ENCODE measurements around the gene PPP2R5A. TPM values are rescaled to one million over a fixed set of nuclear protein-coding genes. Genes with fewer than 3 reads are reported as not detected.

PPP2R5A gene
- total RNA-seq, 2 experiments from 2014 or later, result 35.2 to 36.5 TPM

DNA sequence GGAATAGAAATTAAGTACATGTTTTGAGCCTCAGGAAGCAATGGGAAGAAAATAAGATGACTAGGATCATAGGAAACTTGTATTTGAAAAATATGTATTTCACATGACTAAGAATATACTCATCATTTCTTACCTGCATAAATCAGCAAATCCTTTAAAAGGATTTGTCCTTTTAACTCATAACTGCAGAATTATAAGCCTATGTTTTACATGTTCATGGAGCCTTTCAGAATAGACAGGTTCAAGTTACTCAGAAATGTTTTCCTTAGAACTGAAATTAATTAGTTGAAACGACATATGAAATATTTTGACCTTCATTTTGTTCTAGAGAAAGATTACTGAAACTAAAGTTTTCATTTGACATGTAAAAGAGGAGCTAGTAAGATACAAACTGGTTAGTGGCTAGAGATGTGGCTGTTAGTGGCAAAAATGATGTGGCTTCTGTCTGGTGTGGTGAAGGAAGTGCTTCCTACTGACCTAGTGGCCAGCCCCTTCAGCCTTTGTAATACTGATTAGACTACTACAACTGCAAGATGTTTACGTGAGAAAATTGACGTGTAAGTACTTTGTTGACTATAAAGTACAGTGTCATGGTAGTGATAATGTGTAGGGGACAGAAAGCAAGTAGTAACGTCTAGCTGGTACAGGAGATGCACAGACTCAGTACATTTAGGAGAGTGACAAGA lies 74.7 kb downstream of the PPP2R5A start:
- CTCF ChIA-PET, result interaction anchor here (0.8 to 10.8 kb wide), 3 partner anchors 69 to 679 kb away, joined by 3 to 134 read pairs (median 3); no protein-coding TSS in a partner anchor
- H3K9me3 Mint-ChIP-seq, result no peaks in the 10 kb centered on the region
- H3K4me3 Mint-ChIP-seq, result no peak overlapping the region
- ATAC-seq (peak; percentile 87), DNase-seq (peak; percentile 55)
- peaks cover 11% of the 10 kb centered on the region for H3K4me1 Mint-ChIP-seq (ENCODE audit: low read depth)
- H3K36me3 Mint-ChIP-seq (ENCODE audit: low read depth), result peaks cover 38% of the 10 kb centered on the region
- H3K27ac Mint-ChIP-seq, result peak overlapping the region; percentile 82
- no peaks in the 10 kb centered on the region for H3K27me3 Mint-ChIP-seq
- POLR2A ChIA-PET, result interaction anchor here (0.6 to 0.7 kb wide), 2 partner anchors 13 to 21 kb away, joined by 3 read pairs; no protein-coding TSS in a partner anchor
- intact Hi-C loops (cut with micrococcal nuclease), result no loop called here
- TF ChIP-seq, protein P1, sequence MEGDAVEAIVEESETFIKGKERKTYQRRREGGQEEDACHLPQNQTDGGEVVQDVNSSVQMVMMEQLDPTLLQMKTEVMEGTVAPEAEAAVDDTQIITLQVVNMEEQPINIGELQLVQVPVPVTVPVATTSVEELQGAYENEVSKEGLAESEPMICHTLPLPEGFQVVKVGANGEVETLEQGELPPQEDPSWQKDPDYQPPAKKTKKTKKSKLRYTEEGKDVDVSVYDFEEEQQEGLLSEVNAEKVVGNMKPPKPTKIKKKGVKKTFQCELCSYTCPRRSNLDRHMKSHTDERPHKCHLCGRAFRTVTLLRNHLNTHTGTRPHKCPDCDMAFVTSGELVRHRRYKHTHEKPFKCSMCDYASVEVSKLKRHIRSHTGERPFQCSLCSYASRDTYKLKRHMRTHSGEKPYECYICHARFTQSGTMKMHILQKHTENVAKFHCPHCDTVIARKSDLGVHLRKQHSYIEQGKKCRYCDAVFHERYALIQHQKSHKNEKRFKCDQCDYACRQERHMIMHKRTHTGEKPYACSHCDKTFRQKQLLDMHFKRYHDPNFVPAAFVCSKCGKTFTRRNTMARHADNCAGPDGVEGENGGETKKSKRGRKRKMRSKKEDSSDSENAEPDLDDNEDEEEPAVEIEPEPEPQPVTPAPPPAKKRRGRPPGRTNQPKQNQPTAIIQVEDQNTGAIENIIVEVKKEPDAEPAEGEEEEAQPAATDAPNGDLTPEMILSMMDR (IDR thresholded peaks at IDR 0.05), result no peak

DNA sequence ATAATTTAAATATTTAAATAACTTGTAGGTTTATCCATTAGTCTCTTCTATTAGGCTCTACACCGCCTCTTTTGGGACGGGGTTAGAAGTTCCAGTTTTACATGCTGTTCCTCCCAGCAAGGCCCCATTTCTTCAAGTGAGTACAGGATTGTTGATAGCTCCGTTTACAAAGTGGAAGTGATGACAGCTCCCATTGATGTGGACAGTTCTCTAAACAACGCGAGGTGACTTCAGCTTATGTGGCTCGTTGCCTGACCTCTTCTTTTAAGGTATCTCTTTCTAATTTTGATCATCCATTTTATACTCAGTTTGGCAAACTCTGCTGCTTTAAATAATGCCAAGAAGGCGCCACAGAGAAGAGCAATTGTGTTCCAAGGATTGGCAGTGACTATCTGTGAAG lies 79.8 kb downstream of the PPP2R5A start:
- TF ChIP-seq, protein P1 (IDR thresholded peaks at IDR 0.05), result no peak
- no peak for ATAC-seq
- ChIA-PET POLR2A (interaction anchor here (2.1 kb wide), 1 partner anchor 330 kb away, joined by 7 read pairs; the partner anchor contains the start of genes DTL and INTS7), CTCF (interaction anchor here (1.2 to 10.8 kb wide), 7 partner anchors 9 to 330 kb away, joined by 3 to 134 read pairs (median 11); partner anchors contain the start of genes DTL and INTS7)
- no peak overlapping the region for H3K27ac Mint-ChIP-seq
- H3K9me3 Mint-ChIP-seq, result peaks cover 3% of the 10 kb centered on the region
- peaks cover 5% of the 10 kb centered on the region for H3K4me1 Mint-ChIP-seq (ENCODE audit: low read depth)
- no peak for DNase-seq
- H3K27me3 Mint-ChIP-seq, result no peaks in the 10 kb centered on the region
- no peak overlapping the region for H3K4me3 Mint-ChIP-seq
- intact Hi-C loops (cut with micrococcal nuclease), result loop anchor here (5.0 kb wide), 2 partner anchors 92 to 308 kb away; no protein-coding TSS in a partner anchor
- H3K36me3 Mint-ChIP-seq (ENCODE audit: low read depth), result peaks cover 43% of the 10 kb centered on the region

DNA sequence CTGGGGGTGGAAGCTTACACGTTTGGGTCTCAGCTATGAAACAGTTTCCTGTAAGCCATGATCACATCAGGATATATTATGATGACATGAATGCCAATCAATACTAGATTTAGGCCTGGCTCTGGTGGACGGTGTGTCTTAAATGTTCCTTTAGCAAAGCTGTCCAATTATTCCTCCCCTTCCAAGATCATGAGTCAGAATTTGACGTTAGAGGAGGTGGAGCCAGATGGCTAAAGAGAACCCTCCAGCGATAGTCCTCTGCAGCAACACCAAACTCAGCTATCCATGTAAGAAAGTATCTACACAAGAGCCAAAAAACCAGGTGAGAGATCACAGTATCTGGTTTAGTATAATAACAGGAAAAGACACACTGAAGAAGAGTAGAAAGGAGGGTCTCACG lies 81.7 kb downstream of the PPP2R5A start:
- Mint-ChIP-seq H3K9me3 (peaks cover 3% of the 10 kb centered on the region), H3K4me3 (no peak overlapping the region), H3K27me3 (no peaks in the 10 kb centered on the region), H3K4me1 (ENCODE audit: low read depth) (no peaks in the 10 kb centered on the region), H3K36me3 (ENCODE audit: low read depth) (peaks cover 42% of the 10 kb centered on the region), H3K27ac (no peak overlapping the region)
- ATAC-seq, result no peak
- CTCF ChIA-PET, result interaction anchor here (0.9 to 10.8 kb wide), 16 partner anchors 10 to 686 kb away, joined by 3 to 134 read pairs (median 10); partner anchors contain the start of genes DTL and INTS7
- TF ChIP-seq, protein P1 (IDR thresholded peaks at IDR 0.05), result no peak
- no peak for DNase-seq
- POLR2A ChIA-PET, result interaction anchor here (0.9 to 1.0 kb wide), 2 partner anchors 10 to 331 kb away, joined by 3 read pairs; partner anchors contain the start of genes DTL and INTS7
- intact Hi-C loops (cut with micrococcal nuclease), result loop anchor here (5.0 kb wide), 2 partner anchors 90 to 310 kb away; no protein-coding TSS in a partner anchor

- H3K4me3 Mint-ChIP-seq, result no peak overlapping the region
- H3K27me3 Mint-ChIP-seq, result no peaks in the 10 kb centered on the region
- intact Hi-C loops (cut with micrococcal nuclease), result loop anchor here (5.0 kb wide), 2 partner anchors 90 to 310 kb away; no protein-coding TSS in a partner anchor
- ATAC-seq (peak; percentile 49), DNase-seq (no peak)
- ChIA-PET CTCF (interaction anchor here (0.9 to 10.8 kb wide), 18 partner anchors 9 to 687 kb away, joined by 3 to 134 read pairs (median 6); partner anchors contain the start of genes DTL and INTS7), POLR2A (interaction anchor here (1.0 to 1.1 kb wide), 2 partner anchors 9 to 333 kb away, joined by 3 read pairs; no protein-coding TSS in a partner anchor)
- H3K4me1 Mint-ChIP-seq (ENCODE audit: low read depth), result no peaks in the 10 kb centered on the region
- TF ChIP-seq, protein P1 (IDR thresholded peaks at IDR 0.05), result no peak
- no peak overlapping the region for H3K27ac Mint-ChIP-seq
- peaks cover 45% of the 10 kb centered on the region for H3K36me3 Mint-ChIP-seq (ENCODE audit: low read depth)
- peaks cover 3% of the 10 kb centered on the region for H3K9me3 Mint-ChIP-seq
Measured at GRCh38 chr1:212367474-212368072, 82.4 kb downstream of the PPP2R5A start.

Data from activated CD8-positive, alpha-beta T cell treated with anti-CD3 and anti-CD28 coated beads for 36 hours (primary cell).